ENCODE measurements around the gene KDM1B. TPM values are rescaled to one million over a fixed set of nuclear protein-coding genes. Genes with fewer than 3 reads are reported as not detected.

The KDM1B gene
- total and polyA plus RNA-seq, 2 experiments from 2014 or later = 3.8 to 9.0 TPM

- Histone ChIP-seq H3K9me2 (ENCODE audit: insufficient read depth) (no peaks in the 10 kb centered on the region), H3K27ac (ENCODE audit: low read depth) (no peak overlapping the region), H4K20me1 (replicated peaks; ENCODE audit: insufficient read depth) (no peaks in the 10 kb centered on the region), H3K4me3 (no peak overlapping the region), H3K4me1 (ENCODE audit: insufficient read depth) (no peaks in the 10 kb centered on the region), H3F3A (replicated peaks; ENCODE audit: low read depth) (no peaks in the 10 kb centered on the region), H3K79me2 (replicated peaks; ENCODE audit: insufficient read depth) (no peaks in the 10 kb centered on the region), H2AFZ (no peak overlapping the region), H3K27me3 (ENCODE audit: insufficient read depth) (no peaks in the 10 kb centered on the region), H3K4me2 (no peak overlapping the region), H3K36me3 (ENCODE audit: insufficient read depth) (peaks cover 30% of the 10 kb centered on the region)
- ATAC-seq (no peak), DNase-seq (ENCODE audit: low spot score) (no peak)
- H3K27me3 Mint-ChIP-seq (ENCODE audit: insufficient read depth, low read depth, poor library complexity) = no peaks in the 10 kb centered on the region
- no peak overlapping the region for H3K27ac Mint-ChIP-seq
- H3K4me1 Mint-ChIP-seq = no peaks in the 10 kb centered on the region
- TF ChIP-seq POLR2AphosphoS5 (IDR thresholded peaks at IDR 0.05; ENCODE audit: low read depth) (no peak), REST (IDR thresholded peaks at IDR 0.05; ENCODE audit: unreplicated experiment) (no peak), NANOG (IDR thresholded peaks at IDR 0.05; ENCODE audit: borderline replicate concordance) (no peak), ZNF331 (CRISPR knock-in tag; IDR thresholded peaks at IDR 0.05; ENCODE audit: low read depth) (no peak), CTCF (conservative IDR thresholded peaks at IDR 0.05; ENCODE audit: low read depth in 2 of 2) (no peak), ZNF114 (CRISPR knock-in tag; IDR thresholded peaks at IDR 0.05) (no peak), EZH2phosphoT487 (IDR thresholded peaks at IDR 0.05; ENCODE audit: unreplicated experiment) (no peak), JUNB (IDR thresholded peaks at IDR 0.05; ENCODE audit: unreplicated experiment) (no peak), EZH2 (IDR thresholded peaks at IDR 0.05; ENCODE audit: low read depth, unreplicated experiment) (no peak), STAT1 (IDR thresholded peaks at IDR 0.05; ENCODE audit: unreplicated experiment) (no peak), CREB1 (CRISPR knock-in tag; IDR thresholded peaks at IDR 0.05; ENCODE audit: low read depth) (no peak), ZNF462 (CRISPR knock-in tag; IDR thresholded peaks at IDR 0.05) (no peak), ETS1 (IDR thresholded peaks at IDR 0.05) (no peak)
- peaks cover 43% of the 10 kb centered on the region for H3K36me3 Mint-ChIP-seq (ENCODE audit: low read depth)
- no peak overlapping the region for H3K4me3 Mint-ChIP-seq
- H3K9me3 Mint-ChIP-seq = peaks cover 13% of the 10 kb centered on the region
These were observed 11.3 kb downstream of the KDM1B start for GRCh38 chr6:18166312-18167036.

Data from GM23338 (cell line).